Endothelial cell of umbilical vein (primary cell): Measurements from ENCODE around the gene LRRC27. TPM values are rescaled to one million over a fixed set of nuclear protein-coding genes. Genes with fewer than 3 reads are reported as not detected.

Experiments
- BruUV-seq: library from RNA; stranded (reverse); fragments of 400-500 nt; replicated peaks from 2 replicates; lab custom pipeline; 2021; lab: Mats Ljungman, UMichigan
- CTCF ChIA-PET: fragments of 300-600, 350-600 bp; sonication (Branson Sonifier 250); formaldehyde crosslinking; loops from one replicate; lab custom pipeline; 2021; ENCODE audit warnings: antibody characterized with exemption, inconsistent platforms; lab: Charles Lee
- POLR2A ChIA-PET: fragments of 300-600, 350-600 bp; sonication (Branson Sonifier 250); formaldehyde crosslinking; loops from one replicate; lab custom pipeline; 2021; ENCODE audit warnings: antibody characterized with exemption, inconsistent platforms; lab: Charles Lee
- DNase-seq: peaks from one replicate; pipeline ENCODE4 v3.0.0-alpha.2; 2011; ENCODE audit warnings: low read depth, low spot score
- FAIRE-seq: peaks from 2 replicates; lab custom pipeline; 2011; peaks lifted over from hg19 to GRCh38; lab: Jason Lieb, UNC
- H2AFZ ChIP-seq: 2 replicates; pipeline ENCODE4 v1.6.0; 2012; ENCODE audit warnings: low read depth, low read length, control low read depth, inconsistent platforms
- H3K27ac ChIP-seq: 2 replicates; pipeline ENCODE4 v1.5.1; 2011; ENCODE audit warnings: low read depth, mild to moderate bottlenecking, control low read depth, low read length, moderate library complexity; ENCODE audit not compliant: insufficient read depth
- H3K27me3 ChIP-seq, 2 experiments: 2 replicates each; pipeline versions ENCODE4 v1.6.0 to v1.6.1; 2011; ENCODE audit warnings: low read length in 2 of 2, mixed read lengths in 1 of 2; ENCODE audit not compliant: control insufficient read depth in 2 of 2, insufficient read depth in 2 of 2
- H3K36me3 ChIP-seq, 2 experiments: 2 replicates in 1 of 2; 3 replicates in 1 of 2; pipeline ENCODE4 v1.5.1; 2011; ENCODE audit warnings: low read length in 2 of 2, mild to moderate bottlenecking in 1 of 2, moderate library complexity in 1 of 2; ENCODE audit not compliant: control insufficient read depth in 2 of 2, insufficient read depth in 2 of 2; ENCODE audit errors: extremely low read depth in 1 of 2
- H3K4me1 ChIP-seq: 3 replicates; pipeline ENCODE4 v1.5.1; 2011; ENCODE audit warnings: mild to moderate bottlenecking, low read length; ENCODE audit not compliant: control insufficient read depth, insufficient read depth; ENCODE audit errors: extremely low read depth
- H3K4me2 ChIP-seq: 2 replicates; pipeline ENCODE4 v1.6.1; 2011; ENCODE audit warnings: low read length, control low read depth, mixed read lengths; ENCODE audit not compliant: insufficient read depth
- H3K4me3 ChIP-seq, 3 experiments: fragments of 200-600 bp in 1 of 3; sonication (generic), shearing (Covaris generic) in 1 of 3; replicated peaks in 1 of 3; 2 replicates each; pipeline ENCODE4 v1.5.1; 2011 to 2016; ENCODE audit warnings: control low read depth in 3 of 3, low read length in 3 of 3, mild to moderate bottlenecking in 2 of 3, inconsistent platforms in 1 of 3, low read depth in 1 of 3, moderate library complexity in 1 of 3; ENCODE audit not compliant: insufficient read depth in 1 of 3
- H3K79me2 ChIP-seq: 2 replicates; pipeline ENCODE4 v1.6.0; 2012; ENCODE audit warnings: low read length, inconsistent platforms; ENCODE audit not compliant: control insufficient read depth, insufficient read depth
- H3K9ac ChIP-seq: replicated peaks from 2 replicates; pipeline ENCODE3; 2011; ENCODE audit warnings: low read length, control low read depth; ENCODE audit not compliant: insufficient read depth; ENCODE audit errors: extremely low read depth
- H3K9me1 ChIP-seq: replicated peaks from 3 replicates; pipeline ENCODE4 v1.6.0; 2011; ENCODE audit warnings: mild to moderate bottlenecking, low read length; ENCODE audit not compliant: control insufficient read depth, insufficient read depth; ENCODE audit errors: extremely low read depth
- H3K9me3 ChIP-seq: replicated peaks from 2 replicates; pipeline ENCODE4 v1.5.1; 2012; ENCODE audit warnings: low read length, inconsistent platforms; ENCODE audit not compliant: control insufficient read depth, insufficient read depth
- H4K20me1 ChIP-seq: replicated peaks from 2 replicates; pipeline ENCODE3; 2011; ENCODE audit warnings: mild to moderate bottlenecking, low read length; ENCODE audit not compliant: control insufficient read depth, insufficient read depth; ENCODE audit errors: extremely low read depth
- EZH2 ChIP-seq: IDR thresholded peaks from 2 replicates; pipeline ENCODE4 v1.6.1; 2012; ENCODE audit warnings: borderline replicate concordance, low read depth, mild to moderate bottlenecking, moderate library complexity, low read length, inconsistent platforms; ENCODE audit not compliant: severe bottlenecking
- FOS ChIP-seq: IDR thresholded peaks from 2 replicates; pipeline ENCODE4 v1.6.1; 2011; ENCODE audit warnings: mild to moderate bottlenecking, low read length, moderate library complexity, borderline replicate concordance; ENCODE audit not compliant: insufficient read depth
- GATA2 ChIP-seq: IDR thresholded peaks from 2 replicates; pipeline ENCODE4 v1.7.0; 2011; ENCODE audit warnings: low read depth, mild to moderate bottlenecking, moderate library complexity, mixed read lengths, low read length; ENCODE audit not compliant: insufficient read length, insufficient read depth
- JUN ChIP-seq: IDR thresholded peaks from 2 replicates; pipeline ENCODE4 v1.6.1; 2011; ENCODE audit warnings: borderline replicate concordance, low read depth; ENCODE audit not compliant: insufficient read length, insufficient read depth
- MAX ChIP-seq: IDR thresholded peaks from 2 replicates; pipeline ENCODE4 v1.6.1; 2011; ENCODE audit not compliant: insufficient read depth, insufficient read length
- MYC ChIP-seq: IDR thresholded peaks from one replicate; pipeline ENCODE4 v1.6.1; 2011; ENCODE audit warnings: mild to moderate bottlenecking, low read depth, low read length
- POLR2A ChIP-seq: IDR thresholded peaks from 2 replicates; pipeline ENCODE4 v1.6.1; 2012; ENCODE audit warnings: low read depth, mild to moderate bottlenecking, control low read depth, low read length
- POLR2AphosphoS5 ChIP-seq: IDR thresholded peaks from 2 replicates; pipeline ENCODE4 v1.6.1; 2012; ENCODE audit warnings: low read depth, mild to moderate bottlenecking, control low read depth, low read length, moderate library complexity; ENCODE audit not compliant: insufficient read depth
- dilution Hi-C: fragments of 300-500 bp; cut with MboI; formaldehyde crosslinking; loops from one replicate; pipeline ENCODE4 v1.15.0; 2019; ENCODE audit warnings: low sequenced_read_pairs; ENCODE audit not compliant: extremely low pct_ligation_motif_present
- intact Hi-C: fragments of 100-400 bp; cut with micrococcal nuclease; formaldehyde crosslinking; loops from one replicate; pipeline ENCODE4 v1.10.0; 2022
- polyA plus RNA-seq, 4 experiments: library from polyadenylated mRNA; depleted of rRNA in 3 of 4; stranded (reverse) in 3 of 4; unstranded in 1 of 4; fragments of >200 nt; gene quantifications; 2 replicates each; pipeline versions ENCODE4 v1.2.1 to v1.2.3, GENCODE V29; 2011 to 2012; ENCODE audit warnings: missing spikeins in 1 of 4
- total RNA-seq: library from RNA; stranded (reverse); gene quantifications from 2 replicates; pipeline ENCODE4 v1.2.3, GENCODE V29; 2021
- TF ChIP-seq, protein P1 (sequence below), 2 donors: IDR thresholded peaks; 1 replicate in 1 of 2; 2 replicates in 1 of 2; pipeline ENCODE4 v1.5.1; 2011; ENCODE audit warnings: low read length in 2 of 2, mild to moderate bottlenecking in 2 of 2, moderate library complexity in 2 of 2, control low read depth in 1 of 2, inconsistent platforms in 1 of 2, low read depth in 1 of 2; ENCODE audit not compliant: insufficient read depth in 1 of 2; ENCODE audit errors: extremely low read depth in 1 of 2

The LRRC27 gene
- total and polyA plus RNA-seq, 2 donors (not counting 3 experiments of a cell fraction or from before 2014, with no cell fraction given), result 8.3 to 13.6 TPM

GRCh38 chr10:132370426-132371340 is 38.7 kb downstream of the LRRC27 start:
- dilution Hi-C loops, result no loop called here
- FAIRE-seq (no peak), DNase-seq (no peak)
- H3K4me2 ChIP-seq, result no peak overlapping the region
- POLR2A ChIA-PET, result no interaction called here
- H3K9me1 ChIP-seq, result no peaks in the 10 kb centered on the region
- TF ChIP-seq FOS (no peak), JUN (no peak), POLR2AphosphoS5 (no peak), MYC (no peak), EZH2 (no peak), POLR2A (no peak), MAX (no peak), GATA2 (no peak)
- TF ChIP-seq, protein P1, sequence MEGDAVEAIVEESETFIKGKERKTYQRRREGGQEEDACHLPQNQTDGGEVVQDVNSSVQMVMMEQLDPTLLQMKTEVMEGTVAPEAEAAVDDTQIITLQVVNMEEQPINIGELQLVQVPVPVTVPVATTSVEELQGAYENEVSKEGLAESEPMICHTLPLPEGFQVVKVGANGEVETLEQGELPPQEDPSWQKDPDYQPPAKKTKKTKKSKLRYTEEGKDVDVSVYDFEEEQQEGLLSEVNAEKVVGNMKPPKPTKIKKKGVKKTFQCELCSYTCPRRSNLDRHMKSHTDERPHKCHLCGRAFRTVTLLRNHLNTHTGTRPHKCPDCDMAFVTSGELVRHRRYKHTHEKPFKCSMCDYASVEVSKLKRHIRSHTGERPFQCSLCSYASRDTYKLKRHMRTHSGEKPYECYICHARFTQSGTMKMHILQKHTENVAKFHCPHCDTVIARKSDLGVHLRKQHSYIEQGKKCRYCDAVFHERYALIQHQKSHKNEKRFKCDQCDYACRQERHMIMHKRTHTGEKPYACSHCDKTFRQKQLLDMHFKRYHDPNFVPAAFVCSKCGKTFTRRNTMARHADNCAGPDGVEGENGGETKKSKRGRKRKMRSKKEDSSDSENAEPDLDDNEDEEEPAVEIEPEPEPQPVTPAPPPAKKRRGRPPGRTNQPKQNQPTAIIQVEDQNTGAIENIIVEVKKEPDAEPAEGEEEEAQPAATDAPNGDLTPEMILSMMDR (IDR thresholded peaks at IDR 0.05; ENCODE audit: extremely low read depth in 1 of 2, insufficient read depth in 1 of 2, low read depth in 1 of 2, low read length in 2 of 2), result no peak
- H3K4me3 ChIP-seq, result no peak overlapping the region
- H2AFZ ChIP-seq, result no peak overlapping the region
- H3K9me3 ChIP-seq, result no peaks in the 10 kb centered on the region
- CTCF ChIA-PET, result no interaction called here
- H3K79me2 ChIP-seq, result no peaks in the 10 kb centered on the region
- H3K27me3 ChIP-seq, result no peaks in the 10 kb centered on the region
- intact Hi-C loops, result no loop called here
- H4K20me1 ChIP-seq, result no peaks in the 10 kb centered on the region
- no peak overlapping the region for H3K9ac ChIP-seq
- H3K36me3 ChIP-seq, result no peaks in the 10 kb centered on the region
- BruUV-seq, result no TSS peak
- H3K27ac ChIP-seq, result no peak overlapping the region
- no peaks in the 10 kb centered on the region for H3K4me1 ChIP-seq
